HepG2 (cell line): ENCODE data around the gene IRAK1BP1. TPM values are rescaled to one million over a fixed set of nuclear protein-coding genes. Genes with fewer than 3 reads are reported as not detected.
A peak's percentile ranks its signal among the peaks of the same experiment; 100 is the strongest.

Experiments used
- AHR ChIP-seq: IDR thresholded peaks from 2 replicates; pipeline ENCODE4 v1.6.1; 2018; ENCODE audit warnings: missing genetic modification reagents, missing compliant biosample characterization
- ATRX ChIP-seq: sonication (generic); formaldehyde crosslinking; IDR thresholded peaks from 2 replicates; pipeline ENCODE4 v1.4.0; 2020; ENCODE audit warnings: missing genetic modification reagents, borderline replicate concordance
- CAMTA2 ChIP-seq: sonication (generic); formaldehyde crosslinking; IDR thresholded peaks from 2 replicates; pipeline ENCODE4 v1.4.0; 2020; ENCODE audit warnings: mild to moderate bottlenecking, missing genetic modification reagents, borderline replicate concordance
- CC2D1A ChIP-seq: sonication (generic); formaldehyde crosslinking; IDR thresholded peaks from 2 replicates; pipeline ENCODE4 v1.8.1; 2023; ENCODE audit warnings: mild to moderate bottlenecking, missing genetic modification reagents
- ERF ChIP-seq: IDR thresholded peaks from 2 replicates; pipeline ENCODE4 v1.6.1; 2018; ENCODE audit warnings: missing biosample characterization, missing genetic modification reagents
- ISX ChIP-seq: sonication (generic); formaldehyde crosslinking; conservative IDR thresholded peaks from 2 replicates; pipeline ENCODE4 v1.5.0; 2020; ENCODE audit warnings: missing genetic modification reagents
- JUNB ChIP-seq: sonication (generic); formaldehyde crosslinking; IDR thresholded peaks from 2 replicates; pipeline ENCODE4 v1.8.0; 2022; ENCODE audit warnings: missing genetic modification reagents, mild to moderate bottlenecking, borderline replicate concordance
- MEF2D ChIP-seq: sonication (generic); formaldehyde crosslinking; IDR thresholded peaks from 2 replicates; pipeline ENCODE4 v1.5.1; 2020; ENCODE audit warnings: mild to moderate bottlenecking, missing genetic modification reagents
- MTF1 ChIP-seq: sonication (generic); formaldehyde crosslinking; IDR thresholded peaks from 2 replicates; pipeline ENCODE4 v1.5.0; 2020; ENCODE audit warnings: missing genetic modification reagents
- SOX5 ChIP-seq: IDR thresholded peaks from 2 replicates; pipeline ENCODE4 v1.6.1; 2016; ENCODE audit warnings: borderline replicate concordance
- SRSF1 ChIP-seq: fragments of 200-400 bp; formaldehyde crosslinking; optimal IDR thresholded peaks from 2 replicates; pipeline ENCODE3; 2017; ENCODE audit warnings: mild to moderate bottlenecking, low read depth, low read length, moderate library complexity
- ZNF207 ChIP-seq: fragments of 450-650 bp; IDR thresholded peaks from 2 replicates; pipeline ENCODE4 v1.6.1; 2016; ENCODE audit warnings: antibody characterized with exemption, borderline replicate concordance
- ZNF253 ChIP-seq: sonication (generic); formaldehyde crosslinking; IDR thresholded peaks from 2 replicates; pipeline ENCODE4 v1.8.0; 2022; ENCODE audit warnings: mild to moderate bottlenecking, missing genetic modification reagents, borderline replicate concordance
- ZNF292 ChIP-seq: sonication (generic); formaldehyde crosslinking; IDR thresholded peaks from 2 replicates; pipeline ENCODE4 v1.8.1; 2022; ENCODE audit warnings: mild to moderate bottlenecking, low read depth, missing genetic modification reagents, borderline replicate concordance
- ZNF333 ChIP-seq: sonication (generic); formaldehyde crosslinking; IDR thresholded peaks from 2 replicates; pipeline ENCODE4 v1.4.0; 2020; ENCODE audit warnings: mild to moderate bottlenecking, missing genetic modification reagents, borderline replicate concordance
- ZNF451 ChIP-seq: sonication (generic); formaldehyde crosslinking; IDR thresholded peaks from 2 replicates; pipeline ENCODE4 v1.5.0; 2020; ENCODE audit warnings: mild to moderate bottlenecking, missing genetic modification reagents
- ZNF557 ChIP-seq: sonication (generic); formaldehyde crosslinking; IDR thresholded peaks from 2 replicates; pipeline ENCODE4 v1.4.0; 2020; ENCODE audit warnings: missing genetic modification reagents
- polyA plus RNA-seq, 8 experiments: library from polyadenylated mRNA; depleted of rRNA in 3 of 8; stranded (reverse) in 7 of 8; unstranded in 1 of 8; fragments of >200 nt; fragmentation: Illumina TruSeq in 4 of 8; extraction: Trizol in 4 of 8; gene quantifications; 2 replicates each; pipeline versions ENCODE4 v1.2.1 to v1.2.3, GENCODE V29; 2011 to 2016; ENCODE audit warnings: low read depth in 4 of 8, missing spikeins in 1 of 8, mixed read lengths in 1 of 8; ENCODE audit not compliant: insufficient read depth in 1 of 8
- total RNA-seq, 5 experiments: library from RNA; depleted of rRNA; stranded (reverse); fragments of >200 nt; fragmentation: Illumina TruSeq; extraction: Trizol; gene quantifications; 2 replicates each; pipeline ENCODE4 v1.2.3, GENCODE V29; 2016; ENCODE audit warnings: low read depth in 1 of 5
- TF ChIP-seq, protein P1 (sequence below): sonication (generic); formaldehyde crosslinking; IDR thresholded peaks from 2 replicates; pipeline ENCODE4 v1.5.1; 2020; ENCODE audit warnings: mild to moderate bottlenecking, missing genetic modification reagents, moderate library complexity
- TF ChIP-seq, protein P2 (sequence below): fragments of 450-650 bp; IDR thresholded peaks from 2 replicates; pipeline ENCODE4 v1.6.1; 2017; ENCODE audit warnings: mild to moderate bottlenecking
- TF ChIP-seq, protein P3 (sequence below): sonication (generic); formaldehyde crosslinking; IDR thresholded peaks from 2 replicates; pipeline ENCODE4 v1.5.1; 2020; ENCODE audit warnings: mild to moderate bottlenecking, missing genetic modification reagents

The IRAK1BP1 gene
- total and polyA plus RNA-seq, 2 of the 13 experiments (the other 11 are each of a cell fraction or from before 2014, with no cell fraction given): 0.86 to 1.5 TPM

DNA sequence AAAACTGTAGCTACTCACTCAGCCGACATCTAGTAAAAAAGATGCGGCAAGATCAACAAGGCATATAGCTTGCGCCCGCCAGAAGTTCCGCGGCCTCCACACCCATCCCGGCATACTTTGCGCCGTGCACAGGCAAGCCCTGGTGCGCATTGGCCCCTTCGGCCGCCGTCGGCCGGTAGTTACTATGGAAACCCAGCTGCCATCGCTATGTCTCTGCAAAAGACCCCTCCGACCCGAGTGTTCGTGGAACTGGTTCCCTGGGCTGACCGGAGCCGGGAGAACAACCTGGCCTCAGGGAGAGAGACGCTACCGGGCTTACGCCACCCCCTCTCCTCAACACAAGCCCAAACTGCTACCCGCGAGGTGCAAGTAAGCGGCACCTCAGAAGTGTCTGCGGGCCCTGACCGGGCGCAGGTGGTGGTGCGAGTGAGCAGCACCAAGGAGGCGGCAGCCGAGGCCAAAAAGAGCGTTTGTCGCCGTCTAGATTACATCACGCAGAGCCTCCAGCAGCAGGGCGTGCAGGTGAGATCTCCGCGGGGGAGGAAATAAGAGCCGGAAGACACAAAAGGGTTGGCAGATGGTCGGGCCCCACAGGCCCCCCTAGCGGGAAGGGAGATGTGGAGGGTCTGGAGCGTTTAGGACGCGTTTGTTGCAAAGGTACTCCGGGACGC is at the start of gene IRAK1BP1 (continued):
- TF ChIP-seq, protein P1, sequence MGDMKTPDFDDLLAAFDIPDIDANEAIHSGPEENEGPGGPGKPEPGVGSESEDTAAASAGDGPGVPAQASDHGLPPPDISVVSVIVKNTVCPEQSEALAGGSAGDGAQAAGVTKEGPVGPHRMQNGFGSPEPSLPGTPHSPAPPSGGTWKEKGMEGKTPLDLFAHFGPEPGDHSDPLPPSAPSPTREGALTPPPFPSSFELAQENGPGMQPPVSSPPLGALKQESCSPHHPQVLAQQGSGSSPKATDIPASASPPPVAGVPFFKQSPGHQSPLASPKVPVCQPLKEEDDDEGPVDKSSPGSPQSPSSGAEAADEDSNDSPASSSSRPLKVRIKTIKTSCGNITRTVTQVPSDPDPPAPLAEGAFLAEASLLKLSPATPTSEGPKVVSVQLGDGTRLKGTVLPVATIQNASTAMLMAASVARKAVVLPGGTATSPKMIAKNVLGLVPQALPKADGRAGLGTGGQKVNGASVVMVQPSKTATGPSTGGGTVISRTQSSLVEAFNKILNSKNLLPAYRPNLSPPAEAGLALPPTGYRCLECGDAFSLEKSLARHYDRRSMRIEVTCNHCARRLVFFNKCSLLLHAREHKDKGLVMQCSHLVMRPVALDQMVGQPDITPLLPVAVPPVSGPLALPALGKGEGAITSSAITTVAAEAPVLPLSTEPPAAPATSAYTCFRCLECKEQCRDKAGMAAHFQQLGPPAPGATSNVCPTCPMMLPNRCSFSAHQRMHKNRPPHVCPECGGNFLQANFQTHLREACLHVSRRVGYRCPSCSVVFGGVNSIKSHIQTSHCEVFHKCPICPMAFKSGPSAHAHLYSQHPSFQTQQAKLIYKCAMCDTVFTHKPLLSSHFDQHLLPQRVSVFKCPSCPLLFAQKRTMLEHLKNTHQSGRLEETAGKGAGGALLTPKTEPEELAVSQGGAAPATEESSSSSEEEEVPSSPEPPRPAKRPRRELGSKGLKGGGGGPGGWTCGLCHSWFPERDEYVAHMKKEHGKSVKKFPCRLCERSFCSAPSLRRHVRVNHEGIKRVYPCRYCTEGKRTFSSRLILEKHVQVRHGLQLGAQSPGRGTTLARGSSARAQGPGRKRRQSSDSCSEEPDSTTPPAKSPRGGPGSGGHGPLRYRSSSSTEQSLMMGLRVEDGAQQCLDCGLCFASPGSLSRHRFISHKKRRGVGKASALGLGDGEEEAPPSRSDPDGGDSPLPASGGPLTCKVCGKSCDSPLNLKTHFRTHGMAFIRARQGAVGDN (CRISPR knock-in tag): peak; percentile 94
- no peak for TF ChIP-seq ISX (CRISPR knock-in tag)
- TF ChIP-seq CC2D1A: no peak
- peak; percentile 89 for TF ChIP-seq ZNF292 (CRISPR knock-in tag)
- TF ChIP-seq CAMTA2 (CRISPR knock-in tag): no peak
- TF ChIP-seq MEF2D (CRISPR knock-in tag): peak; percentile 34; the same call in 1 of the 2 replicates
- TF ChIP-seq, protein P2, sequence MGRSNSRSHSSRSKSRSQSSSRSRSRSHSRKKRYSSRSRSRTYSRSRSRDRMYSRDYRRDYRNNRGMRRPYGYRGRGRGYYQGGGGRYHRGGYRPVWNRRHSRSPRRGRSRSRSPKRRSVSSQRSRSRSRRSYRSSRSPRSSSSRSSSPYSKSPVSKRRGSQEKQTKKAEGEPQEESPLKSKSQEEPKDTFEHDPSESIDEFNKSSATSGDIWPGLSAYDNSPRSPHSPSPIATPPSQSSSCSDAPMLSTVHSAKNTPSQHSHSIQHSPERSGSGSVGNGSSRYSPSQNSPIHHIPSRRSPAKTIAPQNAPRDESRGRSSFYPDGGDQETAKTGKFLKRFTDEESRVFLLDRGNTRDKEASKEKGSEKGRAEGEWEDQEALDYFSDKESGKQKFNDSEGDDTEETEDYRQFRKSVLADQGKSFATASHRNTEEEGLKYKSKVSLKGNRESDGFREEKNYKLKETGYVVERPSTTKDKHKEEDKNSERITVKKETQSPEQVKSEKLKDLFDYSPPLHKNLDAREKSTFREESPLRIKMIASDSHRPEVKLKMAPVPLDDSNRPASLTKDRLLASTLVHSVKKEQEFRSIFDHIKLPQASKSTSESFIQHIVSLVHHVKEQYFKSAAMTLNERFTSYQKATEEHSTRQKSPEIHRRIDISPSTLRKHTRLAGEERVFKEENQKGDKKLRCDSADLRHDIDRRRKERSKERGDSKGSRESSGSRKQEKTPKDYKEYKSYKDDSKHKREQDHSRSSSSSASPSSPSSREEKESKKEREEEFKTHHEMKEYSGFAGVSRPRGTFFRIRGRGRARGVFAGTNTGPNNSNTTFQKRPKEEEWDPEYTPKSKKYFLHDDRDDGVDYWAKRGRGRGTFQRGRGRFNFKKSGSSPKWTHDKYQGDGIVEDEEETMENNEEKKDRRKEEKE: no peak
- TF ChIP-seq ZNF333 (CRISPR knock-in tag): peak; percentile 74; the same call in 1 of the 2 replicates
- TF ChIP-seq ZNF557 (CRISPR knock-in tag): no peak
- TF ChIP-seq ATRX (CRISPR knock-in tag): no peak
- no peak for TF ChIP-seq ZNF451 (CRISPR knock-in tag)
- TF ChIP-seq ERF (CRISPR knock-in tag): no peak
- no peak for TF ChIP-seq ZNF207
- TF ChIP-seq AHR (CRISPR knock-in tag): peak; percentile 45; the same call in 1 of the 2 replicates
- TF ChIP-seq SOX5 (CRISPR knock-in tag): 0 out of 2 replicates have a peak, but pooled peaks have one; percentile 6
- TF ChIP-seq MTF1 (CRISPR knock-in tag): no peak
- TF ChIP-seq JUNB (CRISPR knock-in tag): no peak
- TF ChIP-seq, protein P3, sequence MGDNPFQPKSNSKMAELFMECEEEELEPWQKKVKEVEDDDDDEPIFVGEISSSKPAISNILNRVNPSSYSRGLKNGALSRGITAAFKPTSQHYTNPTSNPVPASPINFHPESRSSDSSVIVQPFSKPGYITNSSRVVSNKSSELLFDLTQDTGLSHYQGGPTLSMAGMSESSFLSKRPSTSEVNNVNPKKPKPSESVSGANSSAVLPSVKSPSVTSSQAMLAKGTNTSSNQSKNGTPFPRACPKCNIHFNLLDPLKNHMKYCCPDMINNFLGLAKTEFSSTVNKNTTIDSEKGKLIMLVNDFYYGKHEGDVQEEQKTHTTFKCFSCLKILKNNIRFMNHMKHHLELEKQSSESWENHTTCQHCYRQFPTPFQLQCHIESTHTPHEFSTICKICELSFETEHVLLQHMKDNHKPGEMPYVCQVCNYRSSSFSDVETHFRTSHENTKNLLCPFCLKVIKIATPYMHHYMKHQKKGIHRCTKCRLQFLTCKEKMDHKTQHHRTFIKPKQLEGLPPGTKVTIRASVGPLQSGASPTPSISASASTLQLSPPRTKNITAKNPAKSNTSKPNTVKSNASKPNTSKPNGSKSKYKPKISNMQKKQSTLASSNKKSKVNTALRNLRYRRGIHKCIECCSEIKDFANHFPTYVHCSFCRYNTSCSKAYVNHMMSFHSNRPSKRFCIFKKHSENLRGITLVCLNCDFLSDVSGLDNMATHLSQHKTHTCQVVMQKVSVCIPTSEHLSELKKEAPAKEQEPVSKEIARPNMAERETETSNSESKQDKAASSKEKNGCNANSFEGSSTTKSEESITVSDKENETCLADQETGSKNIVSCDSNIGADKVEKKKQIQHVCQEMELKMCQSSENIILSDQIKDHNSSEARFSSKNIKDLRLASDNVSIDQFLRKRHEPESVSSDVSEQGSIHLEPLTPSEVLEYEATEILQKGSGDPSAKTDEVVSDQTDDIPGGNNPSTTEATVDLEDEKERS (CRISPR knock-in tag): peak; percentile 66; the same call in 1 of the 2 replicates
- no peak for TF ChIP-seq ZNF253
- TF ChIP-seq SRSF1: peak; percentile 54
